T-helper 1 cell treated with Interleukin-12 subunit alpha and Interleukin-12 subunit beta and Interleukin-4 antibody, amounts not matched to agents 30 ng/mL and 1 ng/mL, for 36 hours (primary cell): ENCODE results near the gene RWDD1. TPM values are rescaled to one million over a fixed set of nuclear protein-coding genes. Genes with fewer than 3 reads are reported as not detected.
"Not testable (repeated sequence)": the region's sequence is repeated elsewhere in the genome, so short reads cannot be mapped to it uniquely, and the experiment has no call there.

ENCODE experiments used
- intact Hi-C: fragments of 100-400 bp; cut with micrococcal nuclease; formaldehyde crosslinking; loops from one replicate; pipeline ENCODE4 v1.15.1; 2024
- total RNA-seq: library from RNA; stranded (reverse); gene quantifications from 2 replicates; pipeline ENCODE4 v1.2.3, GENCODE V29; 2022

The RWDD1 gene
- total RNA-seq, 1 donor from 2014 or later = 35.9 TPM

DNA sequence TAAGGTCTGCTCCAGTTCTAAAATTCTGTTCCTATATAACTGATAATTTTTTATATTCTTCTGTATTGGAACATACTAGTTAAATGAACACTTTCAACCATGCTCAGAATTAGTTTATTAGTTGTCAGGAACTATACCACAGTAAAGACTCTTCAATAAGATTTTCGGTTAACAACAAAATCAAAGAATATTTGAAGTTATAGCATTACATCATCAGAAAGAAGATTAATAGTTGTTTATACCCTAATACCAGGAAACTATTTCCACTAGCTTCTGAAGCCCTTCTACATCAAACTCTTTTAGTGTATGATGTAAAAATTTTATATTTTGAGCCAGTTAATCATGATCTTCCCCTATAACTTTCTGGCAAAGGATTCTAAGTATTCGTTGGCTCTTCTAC, 11.2 kb upstream of the RWDD1 start:
- intact Hi-C loops = no loop called here

GRCh38 chr6:116561377-116562018, 9.8 kb upstream of the RWDD1 start:
- intact Hi-C loops = loop anchor here (1.0 kb wide), 7 partner anchors 10 to 344 kb away; partner anchors contain the start of gene RWDD1

DNA sequence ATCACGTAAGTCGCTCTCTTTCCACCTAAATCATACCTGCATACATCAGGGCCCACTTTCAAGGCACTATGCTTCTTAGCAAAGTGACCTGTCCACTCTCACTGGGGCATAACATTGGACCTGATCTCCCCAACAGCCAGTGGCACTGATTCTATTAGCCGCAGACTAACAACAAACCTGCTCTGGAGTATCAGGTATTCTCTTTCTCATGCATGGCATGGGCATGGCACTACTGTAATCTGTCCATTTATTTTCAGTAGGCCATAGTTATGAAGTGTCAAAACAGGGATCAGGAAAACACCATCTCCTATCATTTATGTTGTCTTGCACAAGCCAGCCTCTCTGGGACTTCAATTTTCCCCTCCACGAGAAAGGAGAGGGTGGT, 9.3 kb upstream of the RWDD1 start:
- intact Hi-C loops = no loop called here

- intact Hi-C loops = no loop called here
These were observed 8.7 kb upstream of the RWDD1 start for GRCh38 chr6:116562614-116563013.

DNA sequence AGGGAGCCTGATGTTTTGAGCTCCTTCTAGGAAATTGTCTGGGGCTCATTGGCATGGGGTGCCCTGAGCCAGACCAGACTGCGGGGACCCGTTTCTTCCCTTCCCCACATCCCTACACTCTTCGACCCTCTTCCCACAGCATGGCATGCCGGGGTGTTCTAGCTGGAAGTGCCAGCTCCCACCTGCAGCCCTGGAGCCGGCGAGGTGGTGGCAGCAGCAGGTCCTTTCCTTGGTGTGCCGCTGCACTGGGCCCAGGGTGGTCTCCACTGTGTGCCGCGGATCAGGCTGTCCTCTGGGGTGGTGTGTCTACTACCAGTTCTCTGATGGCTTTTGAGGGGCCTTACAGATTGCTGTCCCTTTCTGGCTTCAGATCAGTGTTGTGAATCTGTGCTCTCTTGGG, 7.5 kb upstream of the RWDD1 start:
- intact Hi-C loops = no loop called here

GRCh38 chr6:116564311-116564710, 7.0 kb upstream of the RWDD1 start:
- intact Hi-C loops = no loop called here

DNA sequence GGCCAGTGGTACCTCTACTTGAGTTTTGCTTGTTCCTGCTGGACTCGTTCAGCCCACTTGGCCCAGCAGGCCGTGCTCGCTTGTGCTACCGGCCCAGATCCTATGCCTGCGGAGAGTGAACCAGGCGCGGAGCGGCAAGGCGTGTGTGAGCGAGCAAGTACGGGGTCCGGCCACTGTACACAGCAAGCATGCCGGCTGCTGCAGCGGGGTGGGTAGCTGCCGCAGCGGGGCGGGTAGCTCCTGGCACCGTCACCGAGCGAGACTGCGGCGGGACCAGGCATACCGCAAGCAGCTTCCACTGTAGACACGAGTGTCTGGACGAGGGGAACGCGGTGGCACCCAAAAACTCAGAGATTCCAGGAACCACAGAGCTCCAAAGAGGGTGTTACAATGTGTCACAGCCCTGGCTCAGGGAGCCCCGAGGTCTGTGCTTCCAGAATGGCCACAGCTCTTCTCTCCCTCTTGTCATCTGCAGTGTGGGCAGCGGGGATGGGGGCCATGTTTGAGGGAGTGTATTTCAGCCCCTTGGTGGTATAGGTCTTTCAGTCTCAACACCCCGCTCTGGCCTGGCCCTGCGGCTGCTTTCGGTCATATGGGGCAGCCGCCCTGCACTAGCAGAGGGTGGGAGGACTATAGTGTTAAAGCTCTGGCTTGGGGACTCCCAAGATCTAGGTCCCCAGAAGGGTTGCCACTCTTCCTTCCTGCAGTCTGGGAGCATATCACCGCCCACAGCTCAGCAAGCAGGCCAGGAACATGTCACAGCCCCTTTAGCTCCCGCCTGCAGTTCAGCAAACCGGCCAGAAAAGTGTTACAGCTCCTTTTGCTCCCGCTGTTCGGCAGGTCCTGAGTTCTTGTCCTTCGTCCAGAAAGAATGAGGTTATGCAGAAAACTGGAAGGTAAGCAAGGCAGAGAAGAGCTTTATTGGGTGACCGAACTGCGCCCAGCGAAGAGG, 6.1 kb upstream of the RWDD1 start:
- intact Hi-C loops = no loop called here

GRCh38 chr6:116568111-116568510, 3.2 kb upstream of the RWDD1 start:
- intact Hi-C loops = no loop called here

DNA sequence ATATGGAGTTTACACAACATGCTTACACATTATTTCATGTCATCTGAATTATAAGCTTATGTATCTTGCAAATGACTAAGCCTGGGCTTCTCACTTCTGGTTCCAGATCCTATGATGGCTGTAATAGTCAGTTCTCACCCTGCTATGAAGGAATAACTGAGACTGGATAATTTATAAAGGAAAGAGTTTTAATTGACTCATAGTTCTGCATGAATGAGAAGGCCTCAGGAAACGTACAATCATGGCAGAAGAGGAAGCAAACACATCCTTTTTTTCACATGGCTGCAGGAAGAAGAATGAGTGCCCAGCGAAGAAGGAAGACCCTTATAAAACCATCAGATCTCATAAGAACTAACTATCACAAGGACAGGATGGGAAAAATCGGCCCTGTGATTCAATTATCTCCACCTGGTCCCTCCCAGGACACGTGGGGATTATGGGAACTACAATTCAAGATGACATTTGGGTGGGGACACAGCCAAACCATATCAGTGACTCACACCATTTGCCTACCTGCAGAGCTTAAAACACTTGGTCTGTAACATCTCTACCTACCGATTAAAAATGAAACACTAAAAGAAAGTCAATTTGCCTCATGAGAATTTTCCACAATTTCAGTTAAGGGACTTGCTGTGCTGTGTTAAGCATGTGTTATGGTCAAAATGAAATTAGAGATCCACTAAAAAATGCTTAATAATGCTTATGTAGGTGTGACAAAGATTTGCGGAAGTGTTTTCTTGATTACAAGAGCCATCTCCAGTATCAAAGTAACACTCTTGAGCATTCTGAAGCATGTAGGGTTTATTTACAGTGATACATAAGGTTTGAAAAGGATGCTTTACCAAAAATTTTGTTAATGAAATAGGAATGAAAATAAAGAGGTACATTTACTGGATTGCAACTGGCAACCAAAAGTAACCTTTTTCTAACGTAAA, 2.2 kb upstream of the RWDD1 start:
- intact Hi-C loops = no loop called here

DNA sequence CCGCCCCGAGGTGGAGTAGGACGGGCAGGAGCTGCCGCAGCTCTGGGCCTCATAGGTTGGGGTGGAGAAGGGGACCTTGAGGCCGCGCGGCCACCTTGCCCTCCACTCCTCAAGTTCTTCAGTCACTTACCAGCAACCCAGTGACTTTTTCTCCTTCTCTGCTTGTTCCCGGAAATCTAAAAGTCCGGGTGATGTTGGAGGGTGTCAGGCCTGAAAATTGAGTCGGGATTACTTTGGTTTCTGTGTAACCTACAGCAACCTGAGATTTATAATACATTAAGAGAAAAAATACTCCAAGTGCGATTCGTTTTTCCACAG, 338 bp downstream of the RWDD1 start:
- intact Hi-C loops = loop anchor here (1.0 kb wide), 13 partner anchors 10 to 1104 kb away; partner anchors contain the start of genes GOPC, KPNA5, NT5DC1 and NUS1

DNA sequence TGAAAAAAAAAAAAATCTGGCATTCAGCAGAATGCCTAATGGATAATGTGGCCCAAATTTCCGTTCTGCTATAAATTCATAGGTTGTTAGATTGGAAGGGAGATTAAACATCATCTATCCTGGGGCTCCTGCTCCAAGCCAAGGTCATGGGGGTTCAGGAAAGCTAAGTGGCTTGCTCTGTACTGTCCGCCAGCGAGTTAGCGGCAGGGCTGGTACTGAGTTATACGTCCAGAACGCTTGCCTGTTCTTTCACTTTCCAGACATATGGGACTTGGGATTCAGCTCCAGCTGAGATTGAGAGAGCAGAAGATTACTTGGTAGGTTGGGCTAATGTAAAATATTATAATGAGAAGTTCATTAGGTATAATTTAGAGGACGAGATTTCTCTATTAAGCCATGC, 858 bp downstream of the RWDD1 start:
- intact Hi-C loops = no loop called here

DNA sequence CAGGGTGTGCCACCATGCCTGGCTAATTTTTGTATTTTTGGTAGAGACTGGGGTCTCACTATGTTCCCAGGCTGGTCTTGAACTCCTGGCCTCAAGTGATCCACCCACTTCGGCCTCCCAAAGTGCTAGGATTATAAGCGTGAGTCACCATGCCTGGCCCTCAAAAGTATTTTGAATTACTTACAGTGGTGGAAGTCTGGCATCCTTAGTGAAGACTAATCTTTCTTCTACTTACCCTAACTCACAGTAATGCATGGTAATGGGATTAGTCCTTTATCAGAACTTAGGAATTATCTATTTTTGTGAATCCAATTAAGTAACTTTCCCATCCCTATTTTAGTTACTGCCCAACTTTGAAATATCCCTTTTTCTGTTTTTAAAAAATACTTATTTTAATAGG, 3.9 kb downstream of the RWDD1 start:
- intact Hi-C loops = no loop called here

- intact Hi-C loops = no loop called here
These were observed 6.2 kb downstream of the RWDD1 start for GRCh38 chr6:116577486-116577885.

GRCh38 chr6:116578335-116578734, 7.0 kb downstream of the RWDD1 start:
- intact Hi-C loops = no loop called here

DNA sequence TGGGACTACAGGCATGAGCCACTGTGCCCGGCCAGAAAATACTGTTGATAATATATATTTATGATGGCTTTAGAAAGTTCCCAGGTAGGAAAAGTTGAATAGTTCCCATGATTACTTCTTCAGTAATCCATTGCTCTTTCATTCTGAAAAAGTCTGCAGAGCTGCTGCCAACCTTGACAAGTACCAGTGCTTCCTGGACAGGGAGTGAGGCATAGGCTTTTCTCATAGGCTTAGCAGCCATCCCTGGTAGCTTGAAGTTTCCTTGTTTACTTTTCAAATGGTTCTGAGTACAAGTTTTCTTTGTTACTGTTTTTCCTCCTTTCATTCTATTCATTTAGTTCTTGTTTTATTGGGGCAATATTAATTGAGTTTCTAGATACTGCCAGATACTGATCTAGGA, 7.8 kb downstream of the RWDD1 start:
- intact Hi-C loops = no loop called here

- intact Hi-C loops = no loop called here
These were observed 8.9 kb downstream of the RWDD1 start for GRCh38 chr6:116580198-116580597.

GRCh38 chr6:116586276-116586675, 15.0 kb downstream of the RWDD1 start:
- intact Hi-C loops = no loop called here

DNA sequence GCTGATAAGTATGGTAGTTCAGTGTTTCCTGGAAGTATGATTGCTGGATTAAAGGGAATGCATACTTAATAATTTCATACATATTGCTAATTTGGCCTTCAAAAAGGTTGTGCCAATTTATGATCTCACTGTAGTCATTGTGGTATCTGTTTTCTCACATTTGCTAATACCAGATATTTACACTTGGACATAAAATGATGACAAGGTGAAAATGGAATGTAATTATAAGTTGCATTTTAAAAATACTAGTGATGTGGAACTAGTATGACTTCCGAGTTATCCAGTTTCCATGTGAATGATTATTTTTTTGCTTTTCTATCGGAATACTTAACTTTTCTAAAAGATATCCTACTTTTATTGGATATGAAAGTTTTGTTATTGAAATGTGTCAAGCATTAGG, 15.4 kb downstream of the RWDD1 start:
- intact Hi-C loops = no loop called here

- intact Hi-C loops = no loop called here
These were observed 23.9 kb downstream of the RWDD1 start for GRCh38 chr6:116595247-116595646.

DNA sequence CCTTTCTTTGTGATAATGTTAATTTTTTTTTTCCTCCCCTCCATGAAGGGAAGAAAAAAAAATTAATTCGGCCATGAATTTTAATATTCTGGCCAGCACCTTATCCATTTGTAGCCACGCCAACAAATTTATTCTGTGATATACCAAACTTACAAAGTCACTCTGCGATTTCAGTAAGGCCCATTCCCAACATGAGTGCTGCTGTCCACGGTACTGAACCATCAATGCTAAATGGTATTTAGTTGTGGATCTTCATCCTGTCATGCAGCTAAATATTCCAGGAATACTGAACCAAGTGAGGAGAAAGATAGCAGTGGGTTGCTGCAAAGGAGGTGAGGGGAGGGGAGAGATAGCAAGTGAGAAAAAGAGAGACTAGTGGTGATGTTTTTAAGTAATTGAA, 25.5 kb downstream of the RWDD1 start:
- intact Hi-C loops = no loop called here

DNA sequence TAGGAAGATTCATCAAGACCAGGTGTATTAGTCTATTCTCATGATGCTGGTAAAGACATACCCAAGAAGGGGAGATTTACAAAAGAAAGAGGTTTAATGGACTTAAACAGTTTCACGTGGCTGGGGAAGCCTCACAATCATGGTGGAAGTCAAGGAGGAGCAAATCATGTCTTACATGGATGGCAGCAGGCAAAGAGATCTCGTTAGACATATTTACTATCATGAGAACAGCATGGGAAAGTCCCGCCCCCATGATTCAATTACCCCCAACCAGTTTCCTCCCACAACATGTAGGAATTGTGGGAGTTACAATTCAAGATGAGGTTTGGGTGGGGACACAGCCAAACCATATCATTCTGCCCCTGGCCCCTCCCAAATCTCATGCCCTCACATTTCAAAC, 32.6 kb downstream of the RWDD1 start:
- intact Hi-C loops = not testable (repeated sequence)

GRCh38 chr6:116604868-116605267, 33.6 kb downstream of the RWDD1 start:
- intact Hi-C loops = not testable (repeated sequence)
